ENCODE results near the gene RBM26. TPM values are rescaled to one million over a fixed set of nuclear protein-coding genes. Genes with fewer than 3 reads are reported as not detected.
A peak's percentile ranks its signal among the peaks of the same experiment; 100 is the strongest.

The RBM26 gene
- total RNA-seq, 1 experiment from 2014 or later: 60.4 TPM

DNA sequence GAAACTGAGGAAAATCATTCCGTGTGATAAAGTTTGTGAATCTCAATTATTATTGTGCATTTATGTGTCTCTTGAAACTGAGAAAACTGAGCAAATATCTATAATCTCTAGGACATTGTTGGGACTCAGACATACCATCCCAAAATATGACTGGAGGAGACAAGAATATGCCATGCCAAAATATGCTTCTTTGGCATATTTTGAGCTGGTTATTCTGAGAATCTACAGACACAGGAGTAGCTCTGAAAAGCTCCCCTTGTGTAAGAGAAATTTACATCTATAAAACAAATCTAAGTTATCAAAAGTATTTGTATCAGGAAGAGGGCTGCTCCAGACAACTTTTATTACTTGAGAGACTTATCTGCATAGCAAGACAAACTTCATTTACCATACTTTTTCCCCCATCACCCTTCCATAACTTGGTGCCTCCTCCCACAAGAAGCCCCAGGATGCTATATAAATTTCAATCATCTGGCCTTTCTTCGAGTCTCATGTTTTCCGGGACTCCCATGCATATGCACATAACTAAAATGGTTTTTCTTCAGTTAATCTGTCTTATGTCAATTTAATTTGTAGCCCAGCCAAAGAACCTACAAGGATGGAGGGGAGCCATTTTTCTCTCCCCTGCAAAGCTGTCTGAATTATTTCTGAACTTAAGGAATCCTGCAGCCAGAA lies 46.3 kb upstream of the RBM26 start:
- Mint-ChIP-seq H3K36me3 (ENCODE audit: insufficient read depth, unreplicated experiment) (no peaks in the 10 kb centered on the region), H3K4me3 (ENCODE audit: unreplicated experiment) (no peak overlapping the region), H3K27ac (ENCODE audit: unreplicated experiment) (no peak overlapping the region), H3K27me3 (ENCODE audit: insufficient read depth, unreplicated experiment) (no peaks in the 10 kb centered on the region), H3K4me1 (ENCODE audit: low read depth, unreplicated experiment) (peaks cover 12% of the 10 kb centered on the region), H3K9me3 (ENCODE audit: unreplicated experiment) (no peaks in the 10 kb centered on the region)
- intact Hi-C loops (cut with micrococcal nuclease; ENCODE audit: unreplicated experiment): no loop called here
- Histone ChIP-seq H3K4me1 (peaks cover 21% of the 10 kb centered on the region), H3K4me3 (ENCODE audit: low read depth, low read length) (no peak overlapping the region), H3K9me3 (no peaks in the 10 kb centered on the region), H3K27me3 (replicated peaks; ENCODE audit: control insufficient read depth, insufficient read depth, low read length) (no peaks in the 10 kb centered on the region), H3K36me3 (ENCODE audit: control insufficient read depth, insufficient read depth, low read length) (no peaks in the 10 kb centered on the region)
- BruUV-seq (replicated peaks): no TSS peak
- CTCF ChIA-PET: no interaction called here
- POLR2A ChIA-PET: interaction anchor here (0.5 kb wide), 1 partner anchor 29 kb away, joined by 12 read pairs; the partner anchor contains the start of gene NDFIP2
- DNase-seq: no peak
- TF ChIP-seq, protein P1, sequence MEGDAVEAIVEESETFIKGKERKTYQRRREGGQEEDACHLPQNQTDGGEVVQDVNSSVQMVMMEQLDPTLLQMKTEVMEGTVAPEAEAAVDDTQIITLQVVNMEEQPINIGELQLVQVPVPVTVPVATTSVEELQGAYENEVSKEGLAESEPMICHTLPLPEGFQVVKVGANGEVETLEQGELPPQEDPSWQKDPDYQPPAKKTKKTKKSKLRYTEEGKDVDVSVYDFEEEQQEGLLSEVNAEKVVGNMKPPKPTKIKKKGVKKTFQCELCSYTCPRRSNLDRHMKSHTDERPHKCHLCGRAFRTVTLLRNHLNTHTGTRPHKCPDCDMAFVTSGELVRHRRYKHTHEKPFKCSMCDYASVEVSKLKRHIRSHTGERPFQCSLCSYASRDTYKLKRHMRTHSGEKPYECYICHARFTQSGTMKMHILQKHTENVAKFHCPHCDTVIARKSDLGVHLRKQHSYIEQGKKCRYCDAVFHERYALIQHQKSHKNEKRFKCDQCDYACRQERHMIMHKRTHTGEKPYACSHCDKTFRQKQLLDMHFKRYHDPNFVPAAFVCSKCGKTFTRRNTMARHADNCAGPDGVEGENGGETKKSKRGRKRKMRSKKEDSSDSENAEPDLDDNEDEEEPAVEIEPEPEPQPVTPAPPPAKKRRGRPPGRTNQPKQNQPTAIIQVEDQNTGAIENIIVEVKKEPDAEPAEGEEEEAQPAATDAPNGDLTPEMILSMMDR (IDR thresholded peaks at IDR 0.05; ENCODE audit: insufficient read depth in 1 of 2, low read depth in 1 of 2, low read length in 1 of 2, severe bottlenecking in 1 of 2, unreplicated experiment in 1 of 2): no peak

DNA sequence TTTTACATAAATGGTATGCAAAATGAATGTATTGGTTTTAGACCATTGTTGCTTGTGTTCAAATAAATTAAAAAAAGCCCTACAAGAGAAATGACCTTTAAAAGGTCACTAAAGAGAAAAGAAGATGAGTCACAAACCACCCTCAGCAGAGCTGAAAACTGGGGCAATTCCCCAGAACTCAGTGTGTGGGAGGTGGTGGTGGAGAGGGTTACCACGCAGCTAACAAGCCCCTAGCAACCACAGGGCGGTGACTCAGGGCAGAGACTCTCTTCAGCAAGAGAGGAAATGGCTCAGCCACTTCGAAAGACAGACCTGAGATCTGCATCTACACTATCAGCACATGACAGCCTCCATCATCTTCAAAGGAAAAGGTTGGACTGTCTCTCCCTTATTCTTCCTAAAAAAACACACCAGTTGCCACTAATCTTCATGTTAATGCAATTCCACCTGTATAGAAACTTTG lies 45.5 kb upstream of the RBM26 start:
- H3K36me3 ChIP-seq (ENCODE audit: control insufficient read depth, insufficient read depth, low read length): no peaks in the 10 kb centered on the region
- POLR2A ChIA-PET: interaction anchor here (0.5 kb wide), 1 partner anchor 29 kb away, joined by 12 read pairs; the partner anchor contains the start of gene NDFIP2
- peak in 1 of 2 experiments; percentile 8 for DNase-seq
- H3K27me3 ChIP-seq (replicated peaks; ENCODE audit: control insufficient read depth, insufficient read depth, low read length): no peaks in the 10 kb centered on the region
- no peaks in the 10 kb centered on the region for H3K9me3 ChIP-seq
- no peaks in the 10 kb centered on the region for H3K27me3 Mint-ChIP-seq (ENCODE audit: insufficient read depth, unreplicated experiment)
- TF ChIP-seq, protein P1 (IDR thresholded peaks at IDR 0.05; ENCODE audit: insufficient read depth in 1 of 2, low read depth in 1 of 2, low read length in 1 of 2, severe bottlenecking in 1 of 2, unreplicated experiment in 1 of 2): no peak
- no peak overlapping the region for H3K4me3 Mint-ChIP-seq (ENCODE audit: unreplicated experiment)
- H3K4me1 ChIP-seq: peaks cover 21% of the 10 kb centered on the region
- no peak overlapping the region for H3K4me3 ChIP-seq (ENCODE audit: low read depth, low read length)
- CTCF ChIA-PET: interaction anchor here (1.0 kb wide), 1 partner anchor 27 kb away, joined by 5 read pairs; no protein-coding TSS in a partner anchor
- H3K9me3 Mint-ChIP-seq (ENCODE audit: unreplicated experiment): no peaks in the 10 kb centered on the region
- intact Hi-C loops (cut with micrococcal nuclease; ENCODE audit: unreplicated experiment): no loop called here
- H3K4me1 Mint-ChIP-seq (ENCODE audit: low read depth, unreplicated experiment): peaks cover 12% of the 10 kb centered on the region
- no peak overlapping the region for H3K27ac Mint-ChIP-seq (ENCODE audit: unreplicated experiment)
- BruUV-seq (replicated peaks): no TSS peak
- H3K36me3 Mint-ChIP-seq (ENCODE audit: insufficient read depth, unreplicated experiment): no peaks in the 10 kb centered on the region

DNA sequence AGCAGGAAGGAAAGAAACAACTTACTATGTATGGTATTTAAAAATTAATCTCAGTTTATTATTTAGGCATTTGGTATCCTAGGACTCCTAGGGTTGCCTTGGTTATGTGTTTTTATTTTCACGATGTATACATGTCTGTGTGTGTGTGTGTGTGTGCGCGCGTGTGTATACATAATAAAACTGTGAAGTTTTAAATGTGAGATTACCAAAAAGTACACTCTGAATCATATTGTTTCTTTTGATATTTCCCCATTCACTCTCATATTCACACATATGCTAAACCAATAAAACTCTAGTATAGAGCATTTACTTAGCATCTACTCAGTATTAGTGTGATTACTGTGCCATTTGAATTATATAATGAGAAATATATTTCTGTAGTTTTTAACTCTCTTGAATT lies 44.1 kb upstream of the RBM26 start:
- Mint-ChIP-seq H3K36me3 (ENCODE audit: insufficient read depth, unreplicated experiment) (no peaks in the 10 kb centered on the region), H3K4me1 (ENCODE audit: low read depth, unreplicated experiment) (peaks cover 6% of the 10 kb centered on the region), H3K27me3 (ENCODE audit: insufficient read depth, unreplicated experiment) (no peaks in the 10 kb centered on the region), H3K4me3 (ENCODE audit: unreplicated experiment) (no peak overlapping the region), H3K9me3 (ENCODE audit: unreplicated experiment) (no peaks in the 10 kb centered on the region), H3K27ac (ENCODE audit: unreplicated experiment) (no peak overlapping the region)
- Histone ChIP-seq H3K36me3 (ENCODE audit: control insufficient read depth, insufficient read depth, low read length) (no peaks in the 10 kb centered on the region), H3K9me3 (no peaks in the 10 kb centered on the region), H3K27me3 (replicated peaks; ENCODE audit: control insufficient read depth, insufficient read depth, low read length) (no peaks in the 10 kb centered on the region), H3K4me1 (peaks cover 12% of the 10 kb centered on the region), H3K4me3 (ENCODE audit: low read depth, low read length) (no peak overlapping the region)
- ChIA-PET POLR2A (no interaction called here), CTCF (no interaction called here)
- BruUV-seq (replicated peaks): no TSS peak
- intact Hi-C loops (cut with micrococcal nuclease; ENCODE audit: unreplicated experiment): no loop called here
- TF ChIP-seq, protein P1 (IDR thresholded peaks at IDR 0.05; ENCODE audit: insufficient read depth in 1 of 2, low read depth in 1 of 2, low read length in 1 of 2, severe bottlenecking in 1 of 2, unreplicated experiment in 1 of 2): no peak
- no peak for DNase-seq

Data from Caco-2 (cell line).